Fibroblast of villous mesenchyme (primary cell): Measurements from ENCODE around the gene ICAM1. TPM values are rescaled to one million over a fixed set of nuclear protein-coding genes. Genes with fewer than 3 reads are reported as not detected.
A peak's percentile ranks its signal among the peaks of the same experiment; 100 is the strongest.
"Not testable (repeated sequence)": the region's sequence is repeated elsewhere in the genome, so short reads cannot be mapped to it uniquely, and the experiment has no call there.

Source experiments
- DNase-seq: peaks from one replicate; pipeline ENCODE4 v3.0.0-alpha.2; 2010; ENCODE audit warnings: low read depth
- H3K4me3 ChIP-seq: 2 replicates; pipeline ENCODE4 v1.5.1; 2011; ENCODE audit warnings: low read depth, mild to moderate bottlenecking, low read length
- total RNA-seq: library from RNA; depleted of rRNA; stranded (reverse); fragments of >200 nt; gene quantifications from 2 replicates; pipeline ENCODE4 v1.2.3, GENCODE V29; 2012
- TF ChIP-seq, protein P1 (sequence below): IDR thresholded peaks from 2 replicates; pipeline ENCODE4 v1.5.1; 2012; ENCODE audit warnings: low read depth, mild to moderate bottlenecking, low read length; ENCODE audit not compliant: insufficient read depth

Gene ICAM1
- total RNA-seq, 1 donor: 244 TPM

DNA sequence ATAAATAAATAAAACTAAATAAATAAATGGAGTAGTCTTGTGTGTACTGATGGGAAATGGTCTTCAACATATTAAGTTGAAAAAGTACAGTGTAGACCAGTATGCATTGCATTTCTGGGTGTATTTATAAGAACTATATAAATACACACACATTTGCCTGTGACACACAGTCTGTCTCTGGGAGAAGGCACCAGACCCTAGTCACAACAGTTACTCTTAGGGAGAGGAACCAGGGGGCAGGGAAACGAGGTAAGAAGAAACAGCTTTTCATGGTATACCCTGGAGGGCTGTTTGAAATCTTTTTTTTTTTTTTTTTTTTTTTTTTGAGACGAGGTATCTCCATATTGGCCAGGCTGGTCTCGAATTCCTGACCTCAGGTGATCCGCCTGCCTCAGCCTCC is 37.0 kb upstream of the ICAM1 start:
- no peak for DNase-seq
- no peak overlapping the region for H3K4me3 ChIP-seq
- TF ChIP-seq, protein P1, sequence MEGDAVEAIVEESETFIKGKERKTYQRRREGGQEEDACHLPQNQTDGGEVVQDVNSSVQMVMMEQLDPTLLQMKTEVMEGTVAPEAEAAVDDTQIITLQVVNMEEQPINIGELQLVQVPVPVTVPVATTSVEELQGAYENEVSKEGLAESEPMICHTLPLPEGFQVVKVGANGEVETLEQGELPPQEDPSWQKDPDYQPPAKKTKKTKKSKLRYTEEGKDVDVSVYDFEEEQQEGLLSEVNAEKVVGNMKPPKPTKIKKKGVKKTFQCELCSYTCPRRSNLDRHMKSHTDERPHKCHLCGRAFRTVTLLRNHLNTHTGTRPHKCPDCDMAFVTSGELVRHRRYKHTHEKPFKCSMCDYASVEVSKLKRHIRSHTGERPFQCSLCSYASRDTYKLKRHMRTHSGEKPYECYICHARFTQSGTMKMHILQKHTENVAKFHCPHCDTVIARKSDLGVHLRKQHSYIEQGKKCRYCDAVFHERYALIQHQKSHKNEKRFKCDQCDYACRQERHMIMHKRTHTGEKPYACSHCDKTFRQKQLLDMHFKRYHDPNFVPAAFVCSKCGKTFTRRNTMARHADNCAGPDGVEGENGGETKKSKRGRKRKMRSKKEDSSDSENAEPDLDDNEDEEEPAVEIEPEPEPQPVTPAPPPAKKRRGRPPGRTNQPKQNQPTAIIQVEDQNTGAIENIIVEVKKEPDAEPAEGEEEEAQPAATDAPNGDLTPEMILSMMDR: no peak

- DNase-seq: no peak
- TF ChIP-seq, protein P1: no peak
- no peak overlapping the region for H3K4me3 ChIP-seq
Measured at GRCh38 chr19:10235003-10235402, 35.9 kb upstream of the ICAM1 start.

DNA sequence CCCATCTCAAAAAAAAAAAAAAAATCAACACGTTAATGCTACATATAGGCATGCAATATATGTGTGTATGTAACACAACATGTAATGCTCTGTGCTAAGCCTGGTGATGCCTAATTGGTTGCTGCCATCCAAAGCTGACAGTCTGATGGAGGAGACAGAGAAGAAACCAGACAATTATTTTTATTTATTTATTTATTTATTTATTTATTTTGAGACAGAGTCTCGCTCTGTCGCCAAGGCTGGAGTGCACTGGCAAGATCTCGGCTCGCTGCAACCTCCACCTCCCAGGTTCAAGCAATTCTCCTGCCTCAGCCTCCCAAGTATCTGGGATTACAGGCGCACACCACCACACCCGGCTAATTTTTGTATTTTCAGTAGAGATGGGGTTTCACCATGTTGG is 35.5 kb upstream of the ICAM1 start:
- not testable (repeated sequence) for H3K4me3 ChIP-seq, DNase-seq

DNA sequence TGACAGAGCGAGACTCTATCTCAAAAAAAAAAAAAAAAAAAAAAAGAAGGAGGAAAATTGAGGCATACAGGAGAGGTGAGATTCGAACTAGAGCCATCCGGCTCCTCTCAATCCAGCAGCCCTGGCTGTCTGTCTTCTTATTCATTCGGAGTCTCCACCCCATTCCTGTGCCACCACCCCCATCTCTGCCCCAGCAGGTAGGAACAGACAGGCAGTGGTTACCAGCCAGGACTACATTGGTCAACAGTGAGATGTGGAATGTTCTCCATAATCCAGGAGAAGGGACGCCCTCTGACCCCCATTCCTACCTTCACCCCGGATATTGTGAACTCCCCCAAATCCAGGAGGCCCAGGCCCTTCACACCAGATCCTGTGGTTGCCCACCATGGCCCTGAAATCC is 33.2 kb upstream of the ICAM1 start:
- no peak overlapping the region for H3K4me3 ChIP-seq
- TF ChIP-seq, protein P1: no peak
- no peak for DNase-seq

- TF ChIP-seq, protein P1: no peak
- H3K4me3 ChIP-seq: no peak overlapping the region
- DNase-seq: peak; percentile 82
Measured at GRCh38 chr19:10238172-10238783, 32.6 kb upstream of the ICAM1 start.

DNA sequence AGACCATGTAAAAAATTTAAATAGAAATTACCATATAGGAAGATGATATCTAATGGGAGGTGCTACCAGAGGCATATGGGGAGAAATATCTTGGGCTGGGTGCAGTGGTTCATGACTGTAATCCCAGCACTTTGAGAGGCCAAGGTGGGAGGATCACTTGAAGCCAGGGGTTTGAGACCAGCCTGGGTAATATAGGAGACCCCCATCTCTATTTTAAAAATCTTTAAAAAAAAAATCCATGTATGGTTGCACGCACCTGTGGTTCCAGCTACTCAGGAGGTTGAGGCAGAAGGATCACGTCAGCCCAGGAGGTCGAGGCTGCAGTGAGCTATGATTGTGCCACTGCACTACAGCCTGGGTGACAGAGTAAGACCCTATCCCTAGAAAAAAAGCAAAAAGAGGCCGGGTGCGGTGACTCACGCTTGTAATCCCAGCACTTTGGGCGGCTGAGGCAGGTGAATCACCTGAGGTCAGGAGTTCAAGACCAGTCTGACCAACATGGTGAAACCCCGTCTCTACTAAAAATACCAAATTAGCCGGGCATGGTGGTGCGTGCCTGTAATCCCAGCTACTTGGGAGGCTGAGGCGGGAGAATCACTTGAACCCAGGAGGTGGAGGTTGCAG is 29.0 kb upstream of the ICAM1 start:
- DNase-seq, H3K4me3 ChIP-seq: not testable (repeated sequence)

DNA sequence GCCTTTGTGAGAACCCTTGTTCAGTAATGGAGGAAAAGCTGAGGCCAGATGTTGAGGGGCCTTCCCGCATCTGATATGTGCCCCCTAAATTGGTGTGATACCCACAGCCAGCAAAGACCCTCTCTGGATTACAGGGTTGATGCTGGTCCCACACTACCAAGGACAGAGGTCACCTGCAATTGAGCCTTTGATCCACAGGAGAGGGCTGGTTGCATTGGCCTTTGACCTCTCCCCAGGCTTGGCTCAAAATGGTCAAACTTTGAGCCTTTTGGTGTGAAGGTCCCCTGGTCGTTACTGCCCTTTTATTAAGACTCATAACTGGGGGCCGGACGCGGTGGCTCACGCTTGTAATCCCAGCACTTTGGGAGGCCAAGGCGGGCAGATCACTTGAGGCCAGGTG is 27.3 kb upstream of the ICAM1 start:
- DNase-seq: no peak
- H3K4me3 ChIP-seq: no peak overlapping the region
- TF ChIP-seq, protein P1: no peak
